Stimulated activated effector memory CD8-positive, alpha-beta T cell treated with anti-CD3 and anti-CD28 coated beads, Interleukin-12 subunit alpha, Interleukin-12 subunit beta, amount 100 ng/mL, for 72 hours (primary cell): ENCODE results near the gene ZNG1A.
A peak's percentile ranks its signal among the peaks of the same experiment; 100 is the strongest.
"Not testable (repeated sequence)": the region's sequence is repeated elsewhere in the genome, so short reads cannot be mapped to it uniquely, and the experiment has no call there.

Experiments
- ATAC-seq: fragments of 150-1000 bp; cut with Tn5 transposase; 2 replicates; pipeline ENCODE4 v1.10.0; 2021
- DNase-seq, 2 donors: peaks; one replicate each; pipeline ENCODE4 v3.0.0; 2021 to 2022; ENCODE audit warnings: low spot score in 2 of 2
- H3K27ac Mint-ChIP-seq: one replicate; pipeline ENCODE4 v1.8.0; 2022; ENCODE audit warnings: mild to moderate bottlenecking, mixed read lengths
- H3K36me3 Mint-ChIP-seq: one replicate; pipeline ENCODE4 v1.8.0; 2022; ENCODE audit warnings: mild to moderate bottlenecking, mixed read lengths
- H3K4me1 Mint-ChIP-seq: one replicate; pipeline ENCODE4 v1.8.0; 2022; ENCODE audit warnings: mixed read lengths
- H3K4me3 Mint-ChIP-seq: one replicate; pipeline ENCODE4 v1.8.0; 2022; ENCODE audit warnings: mild to moderate bottlenecking, mixed read lengths
- H3K9me3 Mint-ChIP-seq: one replicate; pipeline ENCODE4 v1.8.0; 2022; ENCODE audit warnings: mixed read lengths

ZNG1A gene

DNA sequence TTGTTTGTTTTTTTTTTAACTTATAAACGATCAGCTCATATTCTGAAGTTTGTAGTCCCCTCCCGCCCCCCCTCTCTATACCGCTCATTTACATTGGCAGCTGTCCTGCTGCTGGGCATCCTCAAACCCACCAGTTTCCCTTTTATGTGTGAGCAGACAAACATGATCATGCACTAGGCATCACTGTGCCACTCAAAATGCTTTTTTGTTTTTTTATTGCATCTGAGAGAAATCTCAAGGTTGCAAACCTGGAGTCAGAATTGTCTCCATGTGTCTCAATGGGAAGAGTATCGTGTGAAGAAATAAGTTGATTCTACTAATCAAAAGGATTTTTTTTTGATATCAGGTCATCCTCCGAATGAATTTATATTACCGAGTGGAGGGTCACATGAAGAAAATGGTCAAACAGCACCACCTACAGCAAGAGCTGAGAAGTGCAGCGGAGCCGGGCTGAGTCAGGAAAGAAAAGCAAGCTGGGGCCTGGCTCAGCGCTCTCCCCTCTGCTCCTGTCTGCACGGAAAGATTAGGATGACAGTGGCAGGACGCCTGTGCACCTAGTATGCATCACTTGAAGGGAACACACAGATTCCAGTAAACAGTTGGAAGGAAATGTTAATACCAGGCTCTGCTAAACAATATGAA lies 90.3 kb downstream of the ZNG1A start:
- not testable (repeated sequence) for H3K4me1 Mint-ChIP-seq, H3K27ac Mint-ChIP-seq, H3K4me3 Mint-ChIP-seq, H3K36me3 Mint-ChIP-seq, DNase-seq, H3K9me3 Mint-ChIP-seq
- ATAC-seq, result peak; percentile 77

GRCh38 chr9:87860-88259 lies 91.0 kb downstream of the ZNG1A start:
- H3K4me3 Mint-ChIP-seq, H3K27ac Mint-ChIP-seq, DNase-seq, H3K4me1 Mint-ChIP-seq, ATAC-seq, H3K36me3 Mint-ChIP-seq, H3K9me3 Mint-ChIP-seq: not testable (repeated sequence)

- H3K9me3 Mint-ChIP-seq, H3K36me3 Mint-ChIP-seq, DNase-seq, H3K27ac Mint-ChIP-seq, ATAC-seq, H3K4me1 Mint-ChIP-seq, H3K4me3 Mint-ChIP-seq: not testable (repeated sequence)
Observed at GRCh38 chr9:87105-87504, 91.8 kb downstream of the ZNG1A start.

GRCh38 chr9:86697-87096 lies 92.2 kb downstream of the ZNG1A start:
- H3K9me3 Mint-ChIP-seq, H3K36me3 Mint-ChIP-seq, H3K27ac Mint-ChIP-seq, ATAC-seq, H3K4me1 Mint-ChIP-seq, DNase-seq, H3K4me3 Mint-ChIP-seq: not testable (repeated sequence)

GRCh38 chr9:82932-83689 lies 95.7 kb downstream of the ZNG1A start:
- not testable (repeated sequence) for H3K36me3 Mint-ChIP-seq, H3K4me1 Mint-ChIP-seq, ATAC-seq, H3K27ac Mint-ChIP-seq, DNase-seq, H3K9me3 Mint-ChIP-seq, H3K4me3 Mint-ChIP-seq

GRCh38 chr9:78333-78732 lies 100.5 kb downstream of the ZNG1A start:
- not testable (repeated sequence) for DNase-seq, H3K36me3 Mint-ChIP-seq, H3K9me3 Mint-ChIP-seq, H3K4me3 Mint-ChIP-seq, ATAC-seq, H3K4me1 Mint-ChIP-seq, H3K27ac Mint-ChIP-seq

DNA sequence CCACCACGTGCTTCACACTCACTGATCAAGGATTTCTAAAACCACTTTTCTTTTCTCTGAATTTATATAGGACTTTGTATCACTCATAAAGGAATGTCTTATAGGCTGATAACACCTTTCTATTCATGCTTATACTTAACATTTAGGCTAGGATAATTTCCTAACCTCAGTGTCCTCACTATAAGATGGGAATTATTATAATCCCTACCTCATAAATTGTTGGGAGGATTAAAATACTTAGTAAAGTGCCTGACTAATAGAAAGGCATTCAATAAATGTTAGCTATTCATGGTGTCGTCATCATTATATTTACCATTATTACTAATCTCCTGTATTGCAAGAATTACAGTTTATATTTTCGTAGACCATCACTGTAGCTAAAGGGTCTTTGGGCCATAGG lies 102.5 kb downstream of the ZNG1A start:
- H3K4me1 Mint-ChIP-seq, H3K36me3 Mint-ChIP-seq, H3K4me3 Mint-ChIP-seq, DNase-seq, ATAC-seq, H3K9me3 Mint-ChIP-seq, H3K27ac Mint-ChIP-seq: not testable (repeated sequence)

- H3K4me3 Mint-ChIP-seq, result peak overlapping the region; percentile 56
- H3K27ac Mint-ChIP-seq, H3K4me1 Mint-ChIP-seq, ATAC-seq, H3K36me3 Mint-ChIP-seq, DNase-seq, H3K9me3 Mint-ChIP-seq: not testable (repeated sequence)
Observed at GRCh38 chr9:73900-74525, 104.8 kb downstream of the ZNG1A start.

DNA sequence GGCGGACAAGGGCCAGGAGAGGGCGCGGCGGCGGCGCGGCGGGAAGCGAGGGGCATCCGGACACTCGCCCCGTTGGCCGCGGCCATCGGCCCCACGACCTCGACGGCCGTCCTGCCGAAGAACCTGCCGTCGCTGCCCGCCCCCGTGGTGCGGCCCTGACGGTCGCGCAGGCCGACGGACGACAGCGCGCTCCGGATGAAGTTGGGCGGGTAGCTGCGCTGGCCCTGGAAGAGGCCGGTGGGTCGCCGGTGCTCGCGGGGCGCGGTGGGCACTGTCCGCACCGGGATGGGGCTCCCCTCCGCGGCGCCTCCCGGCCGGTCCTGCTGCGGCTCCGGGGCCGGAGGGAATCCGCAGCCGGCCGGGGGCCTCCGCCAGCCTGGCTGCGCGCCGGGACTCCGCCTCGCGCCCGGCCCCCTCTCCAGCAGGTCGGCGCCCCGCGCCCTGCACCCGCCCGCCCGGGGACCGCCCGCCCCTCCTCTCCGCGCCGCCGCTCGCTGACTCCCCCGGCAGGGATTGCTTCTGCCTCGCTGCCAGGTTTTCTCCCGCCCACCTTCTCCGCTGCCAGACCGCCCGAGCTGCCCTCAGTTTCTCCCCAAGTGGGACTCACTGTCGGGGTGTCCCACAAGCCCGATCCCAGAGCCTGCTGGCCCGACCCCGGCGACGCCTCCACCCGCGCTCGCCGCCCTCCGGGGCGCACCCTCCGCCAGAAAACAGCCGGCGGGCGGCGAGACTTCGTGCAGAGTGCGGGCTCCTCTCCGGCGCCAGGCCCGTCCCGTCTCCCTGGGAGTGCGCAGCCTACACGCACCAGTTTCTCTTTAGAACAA lies 105.6 kb downstream of the ZNG1A start:
- H3K9me3 Mint-ChIP-seq, H3K4me1 Mint-ChIP-seq, H3K36me3 Mint-ChIP-seq, H3K27ac Mint-ChIP-seq: not testable (repeated sequence)
- peak in 1 of 2 donors; percentile 53 for DNase-seq
- peak overlapping the region; percentile 64 for H3K4me3 Mint-ChIP-seq
- ATAC-seq, result peak; percentile 67
